ENCODE measurements around the gene MED15. TPM values are rescaled to one million over a fixed set of nuclear protein-coding genes. Genes with fewer than 3 reads are reported as not detected.

The MED15 gene
- total RNA-seq, 4 donors from 2014 or later = 30.6 to 62.3 (median 54.3) TPM

GRCh38 chr22:20566420-20567260, 59.2 kb downstream of the MED15 start:
- 46 to 60% methylated on average over 2 to 10 of the region's 14 CpGs for WGBS, 2 donors (ENCODE audit: low coverage in 1 of 2)
- H3K4me1 ChIP-seq = peaks cover 6 to 64% (median 35%) of the 10 kb centered on the region in 3 donors
- ATAC-seq = no peak
- no peak overlapping the region for H3K4me3 ChIP-seq
- no peaks in the 10 kb centered on the region for H3K9me3 ChIP-seq
- TF ChIP-seq POLR2AphosphoS5 (IDR thresholded peaks at IDR 0.05) (peak; percentile 45), POLR2A (IDR thresholded peaks at IDR 0.05) (no peak)
- peak overlapping the region in 3 of 4 donors; percentile 72 to 83 (median 76) for H3K27ac ChIP-seq
- no peaks in the 10 kb centered on the region for H3K27me3 ChIP-seq
- peaks cover 0 to 86% of the 10 kb centered on the region in 2 donors for H3K36me3 ChIP-seq

GRCh38 chr22:20567371-20567847, 60.0 kb downstream of the MED15 start:
- ATAC-seq = no peak

GRCh38 chr22:20567993-20568417, 60.6 kb downstream of the MED15 start:
- peaks cover 6 to 65% (median 35%) of the 10 kb centered on the region in 3 donors for H3K4me1 ChIP-seq
- no CpG with 5 or more reads among the region's 5 CpGs for WGBS, 2 donors (ENCODE audit: low coverage in 1 of 2)
- H3K36me3 ChIP-seq = peaks cover 0 to 86% of the 10 kb centered on the region in 2 donors
- no peak overlapping the region for H3K4me3 ChIP-seq
- ATAC-seq = no peak
- H3K9me3 ChIP-seq = no peaks in the 10 kb centered on the region
- TF ChIP-seq POLR2AphosphoS5 (IDR thresholded peaks at IDR 0.05) = no peak
- TF ChIP-seq CTCF (IDR thresholded peaks at IDR 0.05) = peak in 1 of 4 experiments; percentile 17
- H3K27me3 ChIP-seq = no peaks in the 10 kb centered on the region
- peak overlapping the region in 3 of 4 donors; percentile 72 to 83 (median 76) for H3K27ac ChIP-seq

More at GRCh38 chr22:20567371-20567847, 60.0 kb downstream of the MED15 start:
- Histone ChIP-seq H3K27me3 (no peaks in the 10 kb centered on the region), H3K4me3 (no peak overlapping the region), H3K4me1 (peaks cover 6 to 65% (median 35%) of the 10 kb centered on the region in 3 donors), H3K36me3 (peaks cover 0 to 86% of the 10 kb centered on the region in 2 donors), H3K27ac (peak overlapping the region; percentile 26 to 83 (median 74)), H3K9me3 (no peaks in the 10 kb centered on the region)
- TF ChIP-seq EP300 (IDR thresholded peaks at IDR 0.05) = no peak
- TF ChIP-seq POLR2A (IDR thresholded peaks at IDR 0.05) = no peak
- no peak for TF ChIP-seq POLR2AphosphoS5 (IDR thresholded peaks at IDR 0.05)
- no peak for TF ChIP-seq CTCF (IDR thresholded peaks at IDR 0.05)
- 80% methylated on average over 3 of the region's 6 CpGs; no CpG with 5 or more reads in 1 of the 2 donors for WGBS, 2 donors (ENCODE audit: low coverage in 1 of 2)

- WGBS, 2 donors (ENCODE audit: low coverage in 1 of 2) = 90% methylated on average over 7 of the region's 9 CpGs; no CpG with 5 or more reads in 1 of the 2 donors
- Histone ChIP-seq H3K4me3 (no peak overlapping the region), H3K4me1 (peaks cover 6 to 65% (median 35%) of the 10 kb centered on the region in 3 donors), H3K9me3 (no peaks in the 10 kb centered on the region), H3K36me3 (peaks cover 0 to 90% of the 10 kb centered on the region in 2 donors), H3K27ac (peak overlapping the region; percentile 19 to 83 (median 74)), H3K27me3 (no peaks in the 10 kb centered on the region)
- no peak for ATAC-seq
- TF ChIP-seq EP300 (IDR thresholded peaks at IDR 0.05) (no peak), CTCF (IDR thresholded peaks at IDR 0.05) (no peak), POLR2AphosphoS5 (IDR thresholded peaks at IDR 0.05) (no peak), POLR2A (IDR thresholded peaks at IDR 0.05) (no peak)
Observed at GRCh38 chr22:20568502-20569058, 61.2 kb downstream of the MED15 start.
